NCI-H2227 treated with DMSO at 0.1 percent for 48 hours (cell line): Measurements from ENCODE around the gene LMO1.

Source experiments
- DNase-seq: peaks from one replicate; lab custom pipeline; 2025; lab: John Stamatoyannopoulos, UW

Gene LMO1

GRCh38 chr11:8288166-8288772 is 24.6 kb upstream of the LMO1 start:
- DNase-seq, result no peak

- DNase-seq, result no peak
These were observed 24.0 kb upstream of the LMO1 start for GRCh38 chr11:8287703-8288102.

GRCh38 chr11:8287297-8287696 is 23.6 kb upstream of the LMO1 start:
- DNase-seq, result no peak

- DNase-seq, result no peak
These were observed 23.2 kb upstream of the LMO1 start for GRCh38 chr11:8286886-8287285.

- DNase-seq, result no peak
These were observed 22.1 kb upstream of the LMO1 start for GRCh38 chr11:8285796-8286195.

GRCh38 chr11:8285228-8285627 is 21.6 kb upstream of the LMO1 start:
- DNase-seq, result no peak

- DNase-seq, result peak; percentile 57
These were observed 20.0 kb upstream of the LMO1 start for GRCh38 chr11:8283465-8284230.

GRCh38 chr11:8283100-8283464 is 19.4 kb upstream of the LMO1 start:
- no peak for DNase-seq

- no peak for DNase-seq
These were observed 19.0 kb upstream of the LMO1 start for GRCh38 chr11:8282631-8283030.

GRCh38 chr11:8281266-8281665 is 17.6 kb upstream of the LMO1 start:
- DNase-seq, result no peak

- DNase-seq, result no peak
These were observed 14.0 kb upstream of the LMO1 start for GRCh38 chr11:8277691-8278090.

GRCh38 chr11:8276528-8276927 is 12.8 kb upstream of the LMO1 start:
- no peak for DNase-seq

- DNase-seq, result no peak
These were observed 9.6 kb upstream of the LMO1 start for GRCh38 chr11:8273287-8273686.

GRCh38 chr11:8271106-8271886 is 7.6 kb upstream of the LMO1 start:
- no peak for DNase-seq

GRCh38 chr11:8269636-8270035 is 6.0 kb upstream of the LMO1 start:
- DNase-seq, result no peak

- DNase-seq, result no peak
These were observed 5.1 kb upstream of the LMO1 start for GRCh38 chr11:8268530-8269400.

- no peak for DNase-seq
These were observed 4.3 kb upstream of the LMO1 start for GRCh38 chr11:8267831-8268529.

- no peak for DNase-seq
These were observed 3.6 kb upstream of the LMO1 start for GRCh38 chr11:8267280-8267679.

GRCh38 chr11:8266246-8267241 is 2.9 kb upstream of the LMO1 start:
- DNase-seq, result no peak

- no peak for DNase-seq
These were observed 2.1 kb upstream of the LMO1 start for GRCh38 chr11:8265681-8266241.
